Measurements from ENCODE around the gene ZNF578. TPM values are rescaled to one million over a fixed set of nuclear protein-coding genes. Genes with fewer than 3 reads are reported as not detected.

Gene ZNF578
- total and polyA plus RNA-seq, 2 of the 4 experiments (the other 2 are of a cell fraction) = 1.4 to 4.1 TPM

DNA sequence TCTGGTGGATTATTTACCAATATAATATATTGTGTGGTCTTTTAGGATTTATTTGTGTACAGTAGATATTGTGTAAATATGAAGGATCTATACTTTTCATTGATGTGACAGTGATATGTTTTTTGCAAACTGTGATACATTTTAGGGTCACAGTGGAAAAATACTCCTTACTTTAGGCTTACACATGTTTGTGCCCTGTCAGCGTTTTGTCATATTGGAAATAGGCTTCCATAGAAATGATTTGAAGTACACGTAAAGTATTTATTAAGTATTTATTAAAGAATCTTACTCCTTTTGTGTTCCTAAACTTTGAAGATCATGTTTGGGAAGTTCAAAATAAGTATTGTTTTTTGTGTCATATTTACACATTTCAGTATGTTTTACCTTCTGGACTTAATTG lies 79.1 kb downstream of the ZNF578 start:
- ChIA-PET POLR2A (ENCODE audit: unreplicated experiment) (no interaction called here), CTCF (interaction anchor here (0.7 kb wide), 1 partner anchor 167 kb away, joined by 4 read pairs; no protein-coding TSS in a partner anchor)
- Histone ChIP-seq H3K36me3 (ENCODE audit: control insufficient read depth, insufficient read depth, low read length) (peaks cover 4% of the 10 kb centered on the region), H3K27ac (ENCODE audit: insufficient read depth, low read length) (no peak overlapping the region), H4K8ac (ENCODE audit: low read depth in 2 of 2, low read length in 2 of 2) (no peak overlapping the region), H3K4me3 (ENCODE audit: insufficient read depth, low read depth, low read length) (no peak overlapping the region), H3K18ac (ENCODE audit: low read depth, low read length) (no peak overlapping the region), H3K27me3 (ENCODE audit: control insufficient read depth, insufficient read depth, low read length) (no peaks in the 10 kb centered on the region), H2AK9ac (replicated peaks; ENCODE audit: low read depth, low read length, poor library complexity) (no peak overlapping the region), H3K9me3 (ENCODE audit: control insufficient read depth, insufficient read depth, low read length) (no peaks in the 10 kb centered on the region), H2BK5ac (ENCODE audit: low read depth, low read length, poor library complexity, severe bottlenecking) (no peak overlapping the region), H4K20me1 (ENCODE audit: insufficient read depth, low read length) (no peaks in the 10 kb centered on the region), H3K9ac (ENCODE audit: low read depth, low read length) (no peak overlapping the region), H2BK15ac (ENCODE audit: low read depth, low read length) (no peak overlapping the region), H4K91ac (ENCODE audit: insufficient read depth, low read depth, low read length) (no peak overlapping the region), H3K79me1 (ENCODE audit: low read depth in 1 of 2, low read length in 2 of 2) (peaks cover 36 to 44% of the 10 kb centered on the region in 2 experiments), H3K4me2 (ENCODE audit: low read depth, low read length) (no peak overlapping the region), H4K5ac (ENCODE audit: low read depth, low read length) (no peak overlapping the region), H3K23ac (ENCODE audit: low read depth, low read length) (no peak overlapping the region), H2AK5ac (ENCODE audit: low read depth, low read length) (no peak overlapping the region), H3K14ac (replicated peaks; ENCODE audit: low read depth, low read length) (no peak overlapping the region), H3K56ac (ENCODE audit: extremely low read depth, insufficient read depth, low read length) (no peak overlapping the region), H2BK120ac (ENCODE audit: low read depth, low read length) (no peak overlapping the region), H2BK20ac (ENCODE audit: low read depth, low read length) (no peak overlapping the region), H2AFZ (replicated peaks; ENCODE audit: low read length, poor library complexity) (no peak overlapping the region), H3K4me1 (ENCODE audit: control insufficient read depth, insufficient read depth, low read length) (peaks cover 3% of the 10 kb centered on the region), H3K9me1 (ENCODE audit: insufficient read depth, low read length) (no peaks in the 10 kb centered on the region), H3K4ac (ENCODE audit: low read depth, low read length) (no peak overlapping the region)
- ATAC-seq (ENCODE audit: low read depth) (no peak), DNase-seq (no peak)
- intact Hi-C loops (cut with micrococcal nuclease) (loop anchor here (10.0 kb wide), 1 partner anchor 212 kb away; no protein-coding TSS in a partner anchor), dilution Hi-C loops (cut with HindIII; ENCODE audit: low sequenced_read_pairs, unreplicated experiment) (no loop called here), in situ Hi-C loops (cut with MboI; ENCODE audit: low sequenced_read_pairs) (no loop called here)
- TF ChIP-seq RCOR1 (IDR thresholded peaks at IDR 0.05; ENCODE audit: insufficient replicate concordance, low read length) (no peak), SMC3 (IDR thresholded peaks at IDR 0.05; ENCODE audit: low read depth, low read length) (no peak), NFE2L2 (IDR thresholded peaks at IDR 0.05; ENCODE audit: low read depth, low read length) (no peak), RFX5 (IDR thresholded peaks at IDR 0.05; ENCODE audit: low read depth, low read length) (no peak), MAFK (IDR thresholded peaks at IDR 0.05; ENCODE audit: low read depth, low read length) (peak; percentile 92)
- TF ChIP-seq, protein P1, sequence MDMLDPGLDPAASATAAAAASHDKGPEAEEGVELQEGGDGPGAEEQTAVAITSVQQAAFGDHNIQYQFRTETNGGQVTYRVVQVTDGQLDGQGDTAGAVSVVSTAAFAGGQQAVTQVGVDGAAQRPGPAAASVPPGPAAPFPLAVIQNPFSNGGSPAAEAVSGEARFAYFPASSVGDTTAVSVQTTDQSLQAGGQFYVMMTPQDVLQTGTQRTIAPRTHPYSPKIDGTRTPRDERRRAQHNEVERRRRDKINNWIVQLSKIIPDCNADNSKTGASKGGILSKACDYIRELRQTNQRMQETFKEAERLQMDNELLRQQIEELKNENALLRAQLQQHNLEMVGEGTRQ (IDR thresholded peaks at IDR 0.05; ENCODE audit: low read depth, low read length) = no peak
- WGBS, 2 experiments (ENCODE audit: extremely low coverage in 2 of 2, insufficient read length in 1 of 2) = no CpG with 5 or more reads among the region's 2 CpGs
- no TSS peak for BruUV-seq (replicated peaks)
